HG03196 (cell line): ENCODE data around the gene GLDN.

Experiments used
- ATAC-seq: cut with Tn5 transposase; IDR thresholded peaks from one replicate; pipeline ENCODE4 v1.9.1; 2021; ENCODE audit not compliant: unreplicated experiment

Gene GLDN

DNA sequence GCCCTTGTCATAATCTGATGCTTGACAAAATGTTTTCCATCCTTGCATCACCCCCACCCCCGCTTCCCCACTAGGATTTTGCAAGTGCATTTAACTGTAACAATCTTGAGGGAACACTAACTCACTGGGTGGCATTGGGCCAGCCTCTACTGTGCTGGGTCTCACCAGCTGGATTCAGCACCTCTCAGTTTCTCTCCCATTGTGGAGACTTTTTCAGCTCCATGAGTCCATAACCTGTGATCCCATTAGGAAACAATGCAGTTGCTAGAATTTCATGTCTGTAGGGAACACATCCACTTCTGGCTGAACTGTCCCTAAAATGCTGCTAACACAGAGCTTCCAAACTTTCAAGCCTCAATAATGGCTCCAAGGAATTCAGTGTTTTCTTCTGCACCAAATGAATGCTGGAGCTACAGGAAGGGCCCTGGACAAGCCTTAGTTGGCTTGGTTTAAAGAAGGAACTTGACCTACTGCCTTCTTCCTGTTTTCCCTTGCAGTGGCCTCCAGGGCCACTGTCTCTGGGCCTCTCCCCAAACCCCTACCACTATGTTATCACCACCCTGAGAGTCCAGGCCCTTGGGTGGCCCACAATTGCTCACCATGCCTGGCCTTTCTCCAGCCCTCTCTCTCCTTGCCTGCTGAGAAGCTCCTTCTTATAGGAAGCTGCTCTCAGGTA is 18.7 kb upstream of the GLDN start:
- ATAC-seq, result no peak

GRCh38 chr15:51323749-51324148 is 17.7 kb upstream of the GLDN start:
- no peak for ATAC-seq

DNA sequence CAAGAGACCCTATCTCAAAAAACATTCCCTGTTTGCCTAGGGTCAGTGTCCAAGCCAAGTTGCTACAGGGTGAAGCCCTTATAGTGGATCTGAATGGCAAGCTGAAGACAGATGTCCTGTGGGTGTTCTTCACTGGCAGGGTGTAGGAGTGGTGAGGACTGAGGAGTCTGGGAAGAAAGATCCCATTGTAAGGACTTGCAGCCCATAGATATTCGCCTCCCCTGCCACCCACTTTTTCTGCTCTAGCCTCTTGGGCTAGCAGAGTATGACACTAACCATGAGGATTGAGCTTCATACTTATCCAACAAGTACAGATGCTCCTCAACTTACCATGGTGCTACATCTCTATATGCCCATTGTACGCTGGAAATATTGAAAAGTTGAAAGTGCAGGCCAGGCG is 16.3 kb upstream of the GLDN start:
- no peak for ATAC-seq

- ATAC-seq, result no peak
Observed at GRCh38 chr15:51327081-51327480, 14.4 kb upstream of the GLDN start.

- ATAC-seq, result no peak
Observed at GRCh38 chr15:51328926-51329325, 12.5 kb upstream of the GLDN start.

GRCh38 chr15:51331141-51331540 is 10.3 kb upstream of the GLDN start:
- no peak for ATAC-seq

DNA sequence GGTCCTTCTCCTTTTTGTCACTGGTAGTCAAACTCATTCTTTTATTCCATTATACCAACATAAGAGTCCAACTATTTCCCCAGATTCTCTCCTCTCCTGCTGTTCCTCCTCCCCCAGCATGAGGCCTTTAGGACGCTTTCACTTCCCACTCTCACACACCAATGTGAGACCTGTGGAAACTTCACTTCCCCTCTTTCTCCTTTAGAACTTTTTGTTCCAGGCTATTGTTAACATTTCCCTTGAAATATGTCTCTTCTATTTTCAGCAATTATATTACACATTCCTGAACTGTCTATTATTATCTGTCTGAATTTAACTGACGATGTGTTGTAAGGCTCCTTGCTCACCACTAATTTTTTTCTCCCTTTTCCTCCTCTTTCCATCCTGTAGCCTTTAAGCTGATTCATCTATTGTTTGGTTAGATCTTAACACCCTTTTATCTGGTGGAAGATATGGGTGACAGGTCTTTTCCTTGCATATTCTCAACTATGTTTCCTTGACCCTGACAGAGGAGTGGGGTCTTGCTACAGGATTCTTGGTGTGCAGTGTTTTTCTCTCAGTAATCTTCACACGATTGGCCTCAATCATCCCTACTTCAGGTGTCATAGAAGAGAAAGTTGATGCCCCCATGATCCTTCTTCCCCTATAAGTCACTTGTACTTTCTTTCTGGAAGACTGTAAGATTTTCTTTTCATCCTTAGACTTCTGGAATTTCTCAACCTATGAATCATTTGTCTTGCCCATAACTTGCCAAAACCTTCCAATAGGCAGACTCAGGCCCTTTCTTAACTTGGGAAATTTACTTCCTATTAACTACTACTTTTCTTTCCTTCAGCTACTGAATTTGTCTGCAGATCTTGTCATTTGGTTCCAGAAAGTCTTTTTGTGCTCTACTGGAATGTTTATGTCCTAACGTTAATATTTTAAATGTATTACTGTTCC is 9.0 kb upstream of the GLDN start:
- no peak for ATAC-seq

DNA sequence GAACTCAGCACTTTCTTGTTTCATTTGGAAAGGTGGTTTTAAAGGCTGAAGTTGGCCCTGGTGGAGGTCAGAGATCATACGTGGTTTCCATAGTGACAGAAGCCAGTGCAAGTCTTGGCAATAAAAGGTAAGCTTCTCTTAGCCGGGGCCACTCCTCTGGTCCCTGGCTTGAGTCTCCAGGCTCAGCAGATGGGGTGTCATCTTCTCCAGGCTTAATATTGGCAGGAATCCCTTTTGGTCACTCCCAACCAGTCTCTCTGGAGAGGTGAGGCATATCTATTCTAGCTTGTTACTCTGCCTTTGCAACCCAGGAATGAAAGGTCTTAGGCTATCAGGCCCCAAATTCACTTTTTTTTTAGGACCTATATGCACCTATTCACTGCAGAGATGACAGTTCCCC is 7.9 kb upstream of the GLDN start:
- ATAC-seq, result no peak

- ATAC-seq, result no peak
Observed at GRCh38 chr15:51334011-51334451, 7.4 kb upstream of the GLDN start.

- no peak for ATAC-seq
Observed at GRCh38 chr15:51335087-51335486, 6.4 kb upstream of the GLDN start.

GRCh38 chr15:51335538-51336410 is 5.7 kb upstream of the GLDN start:
- no peak for ATAC-seq

- ATAC-seq, result no peak
Observed at GRCh38 chr15:51338496-51338895, 3.0 kb upstream of the GLDN start, which contains the start of gene CYP19A1. TSS of gene CYP19A1 (minus strand) at chr15:51338596. CDS start at chr15:51242912, 95,684 bp downstream.

GRCh38 chr15:51342227-51342999 is 958 bp downstream of the GLDN start:
- ATAC-seq, result no peak

DNA sequence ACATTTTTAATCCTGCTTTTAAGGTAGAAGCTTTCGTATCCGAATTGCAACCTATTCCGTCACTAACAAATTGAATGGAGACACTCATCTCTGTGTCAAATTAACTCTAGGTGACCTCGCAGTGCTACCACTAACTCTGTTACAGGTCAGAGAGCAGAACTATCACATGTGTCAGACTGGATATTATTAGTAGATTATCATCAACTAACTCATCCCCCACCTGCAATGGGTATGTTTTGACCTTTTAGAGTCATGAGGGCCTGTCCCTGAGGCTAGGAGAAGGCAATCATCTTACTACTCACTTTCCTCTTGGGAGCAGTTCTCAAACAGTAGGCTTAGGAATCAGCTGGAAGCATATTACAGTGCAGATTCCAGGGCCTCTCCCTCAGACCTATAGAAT is 2.0 kb downstream of the GLDN start:
- ATAC-seq, result no peak

- no peak for ATAC-seq
Observed at GRCh38 chr15:51346136-51346535, 4.7 kb downstream of the GLDN start.

DNA sequence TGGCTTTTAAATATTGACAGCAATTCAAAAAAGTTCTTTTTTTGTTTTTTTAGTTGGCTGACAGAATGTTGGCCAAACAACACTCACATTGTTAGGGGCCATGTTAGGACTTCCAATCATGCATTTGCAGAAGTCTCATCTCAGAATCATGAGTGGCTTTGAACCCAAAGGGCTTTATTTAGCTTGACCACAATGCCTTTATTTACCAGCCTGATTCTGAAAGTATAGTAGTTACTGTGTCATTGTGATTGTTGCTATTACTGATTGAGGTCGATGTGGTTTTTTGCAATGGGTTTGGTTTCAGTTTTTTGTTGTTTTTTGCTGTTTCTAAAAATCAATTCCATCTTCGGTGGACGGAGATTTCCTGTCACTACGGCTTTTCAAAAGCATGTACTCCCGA is 7.2 kb downstream of the GLDN start:
- ATAC-seq, result peak; percentile 86

- ATAC-seq, result no peak
Observed at GRCh38 chr15:51349156-51349844, 7.8 kb downstream of the GLDN start.

GRCh38 chr15:51350723-51351122 is 9.3 kb downstream of the GLDN start:
- ATAC-seq, result no peak

DNA sequence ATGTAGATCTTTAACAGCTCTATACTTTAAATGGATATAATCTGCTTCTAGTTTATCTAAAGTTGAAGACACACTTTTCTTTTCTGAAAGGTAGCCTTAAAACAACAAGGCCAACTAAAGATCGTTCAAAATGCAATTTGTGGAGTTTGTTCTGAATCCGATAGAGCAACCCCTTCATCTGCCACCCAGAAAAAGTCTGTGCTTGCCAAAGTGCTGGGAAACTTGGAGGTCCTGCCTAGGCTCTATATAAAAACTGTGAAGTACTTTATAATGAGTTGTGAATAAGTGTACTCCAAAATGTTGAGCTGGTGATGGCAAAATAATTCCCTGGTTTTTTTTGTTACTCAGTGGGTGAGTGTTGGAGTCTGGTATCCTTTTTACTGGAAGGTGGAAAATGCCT is 12.5 kb downstream of the GLDN start:
- ATAC-seq, result no peak

DNA sequence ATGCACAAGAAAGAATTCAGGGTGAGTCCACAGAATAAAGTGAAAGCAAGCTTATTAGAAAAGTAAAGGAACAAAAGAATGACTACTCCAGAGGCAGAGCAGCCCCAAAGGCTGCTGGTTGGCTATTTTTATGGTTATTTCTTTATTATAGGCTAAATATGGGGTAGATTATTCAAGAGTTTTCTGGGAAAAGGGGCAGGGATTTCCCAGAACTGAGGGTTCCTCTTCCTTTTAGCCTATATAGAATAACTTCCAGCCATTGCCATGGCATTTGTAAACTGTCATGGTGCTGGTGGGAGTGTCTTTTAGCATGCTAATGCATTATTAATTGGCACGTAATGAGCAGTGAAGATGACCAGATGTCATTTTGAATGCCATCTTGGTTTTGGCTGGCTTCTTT is 13.6 kb downstream of the GLDN start:
- ATAC-seq, result no peak
